IMR-90 (cell line): ENCODE measurements around the gene MCRIP2. TPM values are rescaled to one million over a fixed set of nuclear protein-coding genes. Genes with fewer than 3 reads are reported as not detected.

ENCODE experiments used
- ATAC-seq: fragments of 200-7000 bp; cut with Tn5 transposase; 2 replicates; pipeline ENCODE4 v1.9.1; 2020; ENCODE audit warnings: low read depth, mild to moderate bottlenecking, moderate library complexity
- BruUV-seq: library from RNA; stranded (reverse); fragments of 400-500 nt; replicated peaks from 2 replicates; lab custom pipeline; 2021; lab: Mats Ljungman, UMichigan
- CTCF ChIA-PET: fragments of 300-600 bp; formaldehyde crosslinking; extraction: SDS; loops from one replicate; lab custom pipeline; 2021; ENCODE audit warnings: antibody characterized with exemption; lab: Yijun Ruan, JAX
- POLR2A ChIA-PET: fragments of 300-600 bp; sonication (Branson Sonifier 250); formaldehyde crosslinking; loops from one replicate; lab custom pipeline; 2022; ENCODE audit warnings: antibody characterized with exemption; ENCODE audit not compliant: unreplicated experiment; lab: Charles Lee
- DNase-seq: peaks from one replicate; pipeline ENCODE4 v3.0.0; 2013
- H2AFZ ChIP-seq: replicated peaks from 2 replicates; pipeline ENCODE3; 2013; ENCODE audit warnings: low read length, mild to moderate bottlenecking; ENCODE audit not compliant: poor library complexity
- H2AK5ac ChIP-seq: 2 replicates; pipeline ENCODE4 v1.6.1; 2013; ENCODE audit warnings: low read depth, low read length, inconsistent platforms
- H2AK9ac ChIP-seq: replicated peaks from 2 replicates; pipeline ENCODE3; 2013; ENCODE audit warnings: mild to moderate bottlenecking, low read depth, low read length, moderate library complexity; ENCODE audit not compliant: poor library complexity
- H2BK120ac ChIP-seq: 2 replicates; pipeline ENCODE4 v1.6.1; 2013; ENCODE audit warnings: low read depth, low read length, inconsistent platforms
- H2BK15ac ChIP-seq: 3 replicates; pipeline ENCODE4 v1.6.1; 2013; ENCODE audit warnings: low read depth, low read length, inconsistent platforms
- H2BK20ac ChIP-seq: 2 replicates; pipeline ENCODE4 v1.6.1; 2013; ENCODE audit warnings: low read depth, mild to moderate bottlenecking, inconsistent platforms, low read length, moderate library complexity
- H2BK5ac ChIP-seq: 2 replicates; pipeline ENCODE4 v1.6.1; 2013; ENCODE audit warnings: mild to moderate bottlenecking, low read depth, low read length, inconsistent platforms; ENCODE audit not compliant: poor library complexity, severe bottlenecking
- H3K14ac ChIP-seq: replicated peaks from 2 replicates; pipeline ENCODE4 v1.6.1; 2013; ENCODE audit warnings: low read depth, low read length, inconsistent platforms
- H3K18ac ChIP-seq: 2 replicates; pipeline ENCODE4 v1.6.1; 2013; ENCODE audit warnings: low read depth, low read length, control low read depth
- H3K23ac ChIP-seq: 2 replicates; pipeline ENCODE4 v1.6.1; 2013; ENCODE audit warnings: low read depth, low read length, inconsistent platforms
- H3K27ac ChIP-seq: 2 replicates; pipeline ENCODE4 v1.5.1; 2013; ENCODE audit warnings: mild to moderate bottlenecking, control low read depth, low read length; ENCODE audit not compliant: insufficient read depth
- H3K27me3 ChIP-seq: 2 replicates; pipeline ENCODE4 v1.6.1; 2013; ENCODE audit warnings: low read length; ENCODE audit not compliant: control insufficient read depth, insufficient read depth
- H3K36me3 ChIP-seq: 2 replicates; pipeline ENCODE4 v1.6.1; 2013; ENCODE audit warnings: low read length, mixed read lengths; ENCODE audit not compliant: control insufficient read depth, insufficient read depth
- H3K4ac ChIP-seq: 2 replicates; pipeline ENCODE4 v1.6.1; 2013; ENCODE audit warnings: low read depth, low read length, inconsistent platforms
- H3K4me1 ChIP-seq: 2 replicates; pipeline ENCODE4 v1.6.1; 2013; ENCODE audit warnings: low read length, mixed read lengths; ENCODE audit not compliant: control insufficient read depth, insufficient read depth
- H3K4me2 ChIP-seq: 2 replicates; pipeline ENCODE4 v1.6.1; 2013; ENCODE audit warnings: low read depth, mild to moderate bottlenecking, control low read depth, low read length, moderate library complexity
- H3K4me3 ChIP-seq: 2 replicates; pipeline ENCODE4 v1.5.1; 2013; ENCODE audit warnings: low read depth, mild to moderate bottlenecking, control low read depth, low read length, moderate library complexity; ENCODE audit not compliant: insufficient read depth
- H3K56ac ChIP-seq: 2 replicates; pipeline ENCODE4 v1.6.1; 2013; ENCODE audit warnings: low read length, inconsistent platforms; ENCODE audit not compliant: insufficient read depth; ENCODE audit errors: extremely low read depth
- H3K79me1 ChIP-seq, 2 experiments: 2 replicates each; pipeline ENCODE4 v1.6.1; 2013; ENCODE audit warnings: low read length in 2 of 2, inconsistent platforms in 1 of 2, low read depth in 1 of 2
- H3K9ac ChIP-seq: 2 replicates; pipeline ENCODE4 v1.6.1; 2013; ENCODE audit warnings: low read depth, low read length, control low read depth
- H3K9me1 ChIP-seq: 2 replicates; pipeline ENCODE4 v1.6.1; 2013; ENCODE audit warnings: low read length, inconsistent platforms; ENCODE audit not compliant: insufficient read depth
- H3K9me3 ChIP-seq: 2 replicates; pipeline ENCODE4 v1.6.1; 2013; ENCODE audit warnings: low read length; ENCODE audit not compliant: control insufficient read depth, insufficient read depth
- H4K20me1 ChIP-seq: 2 replicates; pipeline ENCODE4 v1.6.1; 2013; ENCODE audit warnings: low read length, inconsistent platforms; ENCODE audit not compliant: insufficient read depth
- H4K5ac ChIP-seq: 2 replicates; pipeline ENCODE4 v1.6.1; 2013; ENCODE audit warnings: mild to moderate bottlenecking, low read depth, low read length, control low read depth
- H4K8ac ChIP-seq, 2 experiments: 2 replicates each; pipeline ENCODE4 v1.6.1; 2013; ENCODE audit warnings: low read depth in 2 of 2, low read length in 2 of 2, control low read depth in 1 of 2, inconsistent platforms in 1 of 2
- H4K91ac ChIP-seq: 2 replicates; pipeline ENCODE4 v1.6.1; 2013; ENCODE audit warnings: low read depth, low read length, inconsistent platforms; ENCODE audit not compliant: insufficient read depth
- BHLHE40 ChIP-seq: fragments of 150-350 bp; IDR thresholded peaks from 2 replicates; pipeline ENCODE4 v1.6.1; 2016; ENCODE audit warnings: mild to moderate bottlenecking, low read depth, low read length
- CEBPB ChIP-seq: IDR thresholded peaks from 2 replicates; pipeline ENCODE4 v1.6.1; 2012; ENCODE audit warnings: low read depth, low read length, improper control_type of control experiment
- CHD1 ChIP-seq: IDR thresholded peaks from 2 replicates; pipeline ENCODE4 v1.6.1; 2012; ENCODE audit warnings: low read depth, low read length, improper control_type of control experiment
- CTCF ChIP-seq: conservative IDR thresholded peaks from 2 replicates; pipeline ENCODE4 v1.5.1; 2012; ENCODE audit warnings: mild to moderate bottlenecking, low read depth, low read length, improper control_type of control experiment
- ELK1 ChIP-seq: fragments of 150-350 bp; IDR thresholded peaks from 2 replicates; pipeline ENCODE4 v1.6.1; 2016; ENCODE audit warnings: low read depth, mild to moderate bottlenecking, low read length, moderate library complexity, borderline replicate concordance
- FOS ChIP-seq: fragments of 150-350 bp; IDR thresholded peaks from 2 replicates; pipeline ENCODE4 v1.6.1; 2016; ENCODE audit warnings: low read depth, low read length
- MAFK ChIP-seq: IDR thresholded peaks from 2 replicates; pipeline ENCODE4 v1.6.1; 2012; ENCODE audit warnings: low read depth, low read length, improper control_type of control experiment
- MAZ ChIP-seq: IDR thresholded peaks from 2 replicates; pipeline ENCODE4 v1.6.1; 2012; ENCODE audit warnings: low read depth, mild to moderate bottlenecking, low read length, improper control_type of control experiment, moderate library complexity, borderline replicate concordance
- MXI1 ChIP-seq: IDR thresholded peaks from 2 replicates; pipeline ENCODE4 v1.6.1; 2012; ENCODE audit warnings: low read depth, mild to moderate bottlenecking, low read length, moderate library complexity, borderline replicate concordance
- NFE2L2 ChIP-seq: fragments of 150-350 bp; IDR thresholded peaks from 2 replicates; pipeline ENCODE4 v1.6.1; 2016; ENCODE audit warnings: low read depth, mild to moderate bottlenecking, low read length
- POLR2A ChIP-seq: IDR thresholded peaks from 2 replicates; pipeline ENCODE4 v1.6.1; 2012; ENCODE audit warnings: mild to moderate bottlenecking, low read depth, low read length
- RAD21 ChIP-seq: IDR thresholded peaks from 2 replicates; pipeline ENCODE4 v1.6.1; 2012; ENCODE audit warnings: low read length, improper control_type of control experiment
- RCOR1 ChIP-seq: IDR thresholded peaks from 2 replicates; pipeline ENCODE4 v1.6.1; 2012; ENCODE audit warnings: mild to moderate bottlenecking, low read length, improper control_type of control experiment; ENCODE audit not compliant: insufficient replicate concordance
- SMC3 ChIP-seq: fragments of 150-350 bp; IDR thresholded peaks from 2 replicates; pipeline ENCODE4 v1.6.1; 2016; ENCODE audit warnings: low read depth, mild to moderate bottlenecking, antibody characterized with exemption, low read length, moderate library complexity
- USF2 ChIP-seq: fragments of 150-350 bp; IDR thresholded peaks from 2 replicates; pipeline ENCODE4 v1.6.1; 2017; ENCODE audit warnings: mild to moderate bottlenecking, antibody characterized with exemption, low read length, low read depth
- WGBS, 2 experiments: methylation state at CpG; one replicate each; pipeline versions ENCODE4 v1.1.5 to v1.1.7; 2013; ENCODE audit warnings: missing lambda C conversion rate in 2 of 2; ENCODE audit not compliant: insufficient read length in 1 of 2; ENCODE audit errors: extremely low coverage in 2 of 2; 5-methylcytosine and 5-hydroxymethylcytosine counted together
- dilution Hi-C: fragments of 300-500 bp; cut with HindIII; formaldehyde crosslinking; loops from one replicate; pipeline ENCODE4 v1.14.3; 2018; ENCODE audit warnings: low sequenced_read_pairs; ENCODE audit not compliant: unreplicated experiment
- in situ Hi-C: fragments of 300-500 bp; cut with MboI; formaldehyde crosslinking; loops from 3 replicates; pipeline ENCODE4 v1.14.3; 2019; ENCODE audit warnings: low sequenced_read_pairs, inconsistent platforms, mixed read lengths
- intact Hi-C: fragments of 100-400 bp; cut with micrococcal nuclease; formaldehyde crosslinking; loops from 2 replicates; pipeline ENCODE4 v1.10.0; 2022
- polyA plus RNA-seq, 3 experiments: library from polyadenylated mRNA; depleted of rRNA; stranded (reverse); fragments of >200 nt; gene quantifications; 2 replicates each; pipeline ENCODE4 v1.2.3, GENCODE V29; 2012; ENCODE audit warnings: low replicate concordance in 1 of 3
- total RNA-seq: library from RNA; depleted of rRNA; stranded (reverse); fragments of >200 nt; gene quantifications from 2 replicates; pipeline ENCODE4 v1.2.3, GENCODE V29; 2012

Gene MCRIP2
- total and polyA plus RNA-seq, 2 of the 4 experiments (the other 2 are of a cell fraction) = 6.3 to 19.6 TPM

- Histone ChIP-seq H2BK15ac (no peak overlapping the region), H3K36me3 (peaks cover 8% of the 10 kb centered on the region; the same call in 1 of the 2 replicates), H2AFZ (no peak overlapping the region), H3K9ac (no peak overlapping the region), H4K5ac (no peak overlapping the region), H3K79me1 (peaks cover 19 to 85% of the 10 kb centered on the region in 2 experiments; a peak in 3 of 4 replicates), H3K27me3 (no peaks in the 10 kb centered on the region), H2BK5ac (no peak overlapping the region), H3K56ac (no peak overlapping the region), H3K23ac (no peak overlapping the region), H3K9me1 (peaks cover 6% of the 10 kb centered on the region; the same call in 1 of the 2 replicates), H4K91ac (no peak overlapping the region), H3K14ac (no peak overlapping the region), H3K4me1 (peaks cover 2% of the 10 kb centered on the region; the same call in 1 of the 2 replicates), H2BK20ac (no peak overlapping the region), H4K20me1 (peaks cover 54% of the 10 kb centered on the region), H3K4ac (no peak overlapping the region), H2AK5ac (no peak overlapping the region), H2AK9ac (no peak overlapping the region), H3K4me2 (no peak overlapping the region), H3K18ac (no peak overlapping the region), H2BK120ac (no peak overlapping the region), H3K9me3 (no peaks in the 10 kb centered on the region), H3K4me3 (no peak overlapping the region), H4K8ac (no peak overlapping the region), H3K27ac (no peak overlapping the region)
- DNase-seq (no peak), ATAC-seq (no peak)
- in situ Hi-C loops (no loop called here), intact Hi-C loops (no loop called here), dilution Hi-C loops (no loop called here)
- ChIA-PET POLR2A (no interaction called here), CTCF (no interaction called here)
- BruUV-seq = no TSS peak
- WGBS, 2 experiments = 93% methylated on average over 32 of the region's 34 CpGs; no CpG with 5 or more reads in 1 of the 2 experiments
- no peak for TF ChIP-seq MXI1
- TF ChIP-seq CTCF = no peak
- no peak for TF ChIP-seq RCOR1
- TF ChIP-seq CEBPB = no peak
- no peak for TF ChIP-seq NFE2L2
- no peak for TF ChIP-seq BHLHE40
- TF ChIP-seq FOS = no peak
- TF ChIP-seq RAD21 = no peak
- TF ChIP-seq SMC3 = no peak
- no peak for TF ChIP-seq USF2
- TF ChIP-seq ELK1 = no peak
- TF ChIP-seq CHD1 = no peak
- TF ChIP-seq MAZ = no peak
- TF ChIP-seq MAFK = no peak
- no peak for TF ChIP-seq POLR2A
Observed at GRCh38 chr16:595942-596735, 45.5 kb upstream of the MCRIP2 start.
